ENCODE results near the gene KCNK17. TPM values are rescaled to one million over a fixed set of nuclear protein-coding genes. Genes with fewer than 3 reads are reported as not detected.

KCNK17 gene
- total RNA-seq, 2 experiments from 2014 or later = not detected

DNA sequence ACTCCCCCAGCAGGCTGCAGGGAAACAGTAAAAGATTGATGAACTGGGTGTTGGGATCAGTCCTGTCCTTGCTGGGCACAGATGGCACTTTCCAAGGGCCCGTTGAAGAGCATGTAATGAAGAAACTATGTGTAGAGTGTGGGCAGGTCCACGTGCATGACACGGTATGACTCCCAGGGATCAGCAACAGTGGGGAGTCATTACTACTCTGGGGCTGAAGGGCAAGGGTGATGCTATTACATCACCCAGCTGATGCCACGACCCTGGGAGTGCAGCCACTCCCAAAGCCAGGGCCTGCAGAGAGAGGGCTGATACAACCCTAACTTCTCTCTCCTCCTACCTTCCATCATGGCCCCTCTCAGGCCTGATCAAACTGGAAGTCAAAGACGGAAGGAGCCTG lies 20.1 kb downstream of the KCNK17 start:
- ChIA-PET POLR2A (no interaction called here), CTCF (ENCODE audit: unreplicated experiment) (no interaction called here)
- no TSS peak for BruUV-seq (replicated peaks)

DNA sequence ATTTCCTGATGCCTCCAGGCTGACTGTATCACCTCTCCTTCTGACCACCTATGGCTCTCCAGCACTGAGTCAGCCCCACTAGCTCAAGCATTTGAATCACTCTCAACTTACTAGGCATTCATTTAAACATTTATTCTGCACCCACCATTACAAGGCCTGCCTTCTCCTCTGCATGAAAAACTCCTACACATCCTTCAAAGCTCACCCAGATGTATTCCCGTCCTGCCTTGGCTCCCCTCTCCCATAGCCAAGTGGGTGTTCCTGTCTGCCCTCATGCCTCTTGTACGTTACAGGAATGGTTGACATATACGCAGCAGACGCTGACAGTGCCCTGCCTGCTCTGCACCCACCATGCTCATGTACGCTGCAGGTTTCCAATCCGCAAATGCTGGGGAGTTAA lies 21.6 kb downstream of the KCNK17 start:
- POLR2A ChIA-PET = interaction anchor here (0.5 kb wide), 1 partner anchor 651 kb away, joined by 3 read pairs; no protein-coding TSS in a partner anchor

More for the DNA sequence above, 20.1 kb downstream of the KCNK17 start:
- TF ChIP-seq, protein P1, sequence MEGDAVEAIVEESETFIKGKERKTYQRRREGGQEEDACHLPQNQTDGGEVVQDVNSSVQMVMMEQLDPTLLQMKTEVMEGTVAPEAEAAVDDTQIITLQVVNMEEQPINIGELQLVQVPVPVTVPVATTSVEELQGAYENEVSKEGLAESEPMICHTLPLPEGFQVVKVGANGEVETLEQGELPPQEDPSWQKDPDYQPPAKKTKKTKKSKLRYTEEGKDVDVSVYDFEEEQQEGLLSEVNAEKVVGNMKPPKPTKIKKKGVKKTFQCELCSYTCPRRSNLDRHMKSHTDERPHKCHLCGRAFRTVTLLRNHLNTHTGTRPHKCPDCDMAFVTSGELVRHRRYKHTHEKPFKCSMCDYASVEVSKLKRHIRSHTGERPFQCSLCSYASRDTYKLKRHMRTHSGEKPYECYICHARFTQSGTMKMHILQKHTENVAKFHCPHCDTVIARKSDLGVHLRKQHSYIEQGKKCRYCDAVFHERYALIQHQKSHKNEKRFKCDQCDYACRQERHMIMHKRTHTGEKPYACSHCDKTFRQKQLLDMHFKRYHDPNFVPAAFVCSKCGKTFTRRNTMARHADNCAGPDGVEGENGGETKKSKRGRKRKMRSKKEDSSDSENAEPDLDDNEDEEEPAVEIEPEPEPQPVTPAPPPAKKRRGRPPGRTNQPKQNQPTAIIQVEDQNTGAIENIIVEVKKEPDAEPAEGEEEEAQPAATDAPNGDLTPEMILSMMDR (conservative IDR thresholded peaks at IDR 0.05; ENCODE audit: low read length) = no peak
- no peak for TF ChIP-seq EZH2phosphoT487 (IDR thresholded peaks at IDR 0.05; ENCODE audit: borderline replicate concordance, low read depth, low read length)
- Histone ChIP-seq H3K4me1 (ENCODE audit: insufficient read depth, low read length, poor library complexity, severe bottlenecking) (no peaks in the 10 kb centered on the region), H4K20me1 (ENCODE audit: insufficient read depth, low read length) (no peaks in the 10 kb centered on the region), H3K79me2 (ENCODE audit: insufficient read depth, low read depth, low read length) (no peaks in the 10 kb centered on the region), H3K4me3 (ENCODE audit: low read depth, low read length, poor library complexity, severe bottlenecking) (no peak overlapping the region), H2AFZ (ENCODE audit: low read length) (no peak overlapping the region), H3K9me3 (ENCODE audit: low read length) (no peaks in the 10 kb centered on the region), H3K27ac (ENCODE audit: low read depth, low read length, poor library complexity, severe bottlenecking) (no peak overlapping the region), H3K36me3 (ENCODE audit: insufficient read depth, low read length) (no peaks in the 10 kb centered on the region), H3K4me2 (ENCODE audit: low read length) (no peak overlapping the region), H3K9me2 (ENCODE audit: insufficient read depth, low read length) (no peaks in the 10 kb centered on the region)
- intact Hi-C loops (cut with micrococcal nuclease; ENCODE audit: unreplicated experiment) = no loop called here
- no peak for DNase-seq (ENCODE audit: low spot score)

DNA sequence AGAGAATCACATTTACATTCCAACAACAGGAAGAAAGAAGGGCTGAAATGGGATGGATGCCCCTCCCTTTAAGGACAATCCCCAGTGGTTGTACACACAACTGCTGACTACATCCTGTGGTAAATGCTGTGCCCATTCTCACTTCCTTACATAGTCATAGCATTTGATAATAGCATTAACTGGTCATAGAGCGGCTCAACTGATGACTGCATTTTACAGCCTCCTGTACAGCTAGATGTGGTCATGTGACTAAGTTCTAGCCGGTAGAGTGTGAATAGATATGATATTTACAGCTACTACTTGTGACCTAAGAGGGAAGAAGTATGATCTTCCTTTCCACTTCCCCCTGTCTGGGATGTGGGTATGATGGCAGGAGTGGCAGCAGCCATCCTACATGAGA lies 24.7 kb downstream of the KCNK17 start:
- Histone ChIP-seq H3K4me2 (ENCODE audit: low read length) (no peak overlapping the region), H3K9me3 (ENCODE audit: low read length) (no peaks in the 10 kb centered on the region), H3K79me2 (ENCODE audit: insufficient read depth, low read depth, low read length) (no peaks in the 10 kb centered on the region), H3K4me3 (ENCODE audit: low read depth, low read length, poor library complexity, severe bottlenecking) (no peak overlapping the region), H3K4me1 (ENCODE audit: insufficient read depth, low read length, poor library complexity, severe bottlenecking) (no peaks in the 10 kb centered on the region), H3K27ac (ENCODE audit: low read depth, low read length, poor library complexity, severe bottlenecking) (no peak overlapping the region), H4K20me1 (ENCODE audit: insufficient read depth, low read length) (no peaks in the 10 kb centered on the region), H3K36me3 (ENCODE audit: insufficient read depth, low read length) (no peaks in the 10 kb centered on the region), H3K9me2 (ENCODE audit: insufficient read depth, low read length) (no peaks in the 10 kb centered on the region), H2AFZ (ENCODE audit: low read length) (no peak overlapping the region)
- TF ChIP-seq, protein P1 (conservative IDR thresholded peaks at IDR 0.05; ENCODE audit: low read length) = no peak
- TF ChIP-seq EZH2phosphoT487 (IDR thresholded peaks at IDR 0.05; ENCODE audit: borderline replicate concordance, low read depth, low read length) = no peak
- intact Hi-C loops (cut with micrococcal nuclease; ENCODE audit: unreplicated experiment) = no loop called here
- DNase-seq (ENCODE audit: low spot score) = no peak
- POLR2A ChIA-PET = no interaction called here
- CTCF ChIA-PET (ENCODE audit: unreplicated experiment) = no interaction called here
- no TSS peak for BruUV-seq (replicated peaks)

More for the DNA sequence above, 21.6 kb downstream of the KCNK17 start:
- Histone ChIP-seq H3K36me3 (ENCODE audit: insufficient read depth, low read length) (no peaks in the 10 kb centered on the region), H3K9me2 (ENCODE audit: insufficient read depth, low read length) (no peaks in the 10 kb centered on the region), H3K9me3 (ENCODE audit: low read length) (no peaks in the 10 kb centered on the region), H3K4me3 (ENCODE audit: low read depth, low read length, poor library complexity, severe bottlenecking) (no peak overlapping the region), H3K27ac (ENCODE audit: low read depth, low read length, poor library complexity, severe bottlenecking) (no peak overlapping the region), H3K4me2 (ENCODE audit: low read length) (no peak overlapping the region), H4K20me1 (ENCODE audit: insufficient read depth, low read length) (no peaks in the 10 kb centered on the region), H3K79me2 (ENCODE audit: insufficient read depth, low read depth, low read length) (no peaks in the 10 kb centered on the region), H2AFZ (ENCODE audit: low read length) (no peak overlapping the region), H3K4me1 (ENCODE audit: insufficient read depth, low read length, poor library complexity, severe bottlenecking) (no peaks in the 10 kb centered on the region)
- DNase-seq (ENCODE audit: low spot score) = no peak
- TF ChIP-seq, protein P1 (conservative IDR thresholded peaks at IDR 0.05; ENCODE audit: low read length) = no peak
- no peak for TF ChIP-seq EZH2phosphoT487 (IDR thresholded peaks at IDR 0.05; ENCODE audit: borderline replicate concordance, low read depth, low read length)
- no TSS peak for BruUV-seq (replicated peaks)
- CTCF ChIA-PET (ENCODE audit: unreplicated experiment) = no interaction called here
- intact Hi-C loops (cut with micrococcal nuclease; ENCODE audit: unreplicated experiment) = no loop called here
